GM19023 (cell line): ENCODE results near the gene GPR141.
A peak's percentile ranks its signal among the peaks of the same experiment; 100 is the strongest.

Experiments used
- ATAC-seq: cut with Tn5 transposase; IDR thresholded peaks from one replicate; pipeline ENCODE4 v1.9.1; 2021; ENCODE audit warnings: mild to moderate bottlenecking, moderate library complexity; ENCODE audit not compliant: unreplicated experiment

GPR141 gene

GRCh38 chr7:37781156-37781555, 97.6 kb downstream of the GPR141 start:
- no peak for ATAC-seq

GRCh38 chr7:37782166-37782565, 98.6 kb downstream of the GPR141 start:
- no peak for ATAC-seq

- no peak for ATAC-seq
These were observed 100.4 kb downstream of the GPR141 start for GRCh38 chr7:37784015-37784414.

- peak; percentile 79 for ATAC-seq
These were observed 103.4 kb downstream of the GPR141 start for GRCh38 chr7:37786741-37787569.
